Dendritic cell treated with granulocyte-macrophage colony-stimulating factor and Interleukin-4, amounts not matched to agents 40 ng/mL and 50 ng/mL, for 4 days (primary cell): ENCODE results near the gene PCMTD2.
"Not testable (repeated sequence)": the region's sequence is repeated elsewhere in the genome, so short reads cannot be mapped to it uniquely, and the experiment has no call there.

Experiments
- H3K27ac Mint-ChIP-seq: one replicate; pipeline ENCODE4 v1.8.0; 2022; ENCODE audit warnings: mild to moderate bottlenecking, mixed read lengths
- H3K27me3 Mint-ChIP-seq: one replicate; pipeline ENCODE4 v1.8.0; 2022; ENCODE audit warnings: mild to moderate bottlenecking, mixed read lengths
- H3K36me3 Mint-ChIP-seq: one replicate; pipeline ENCODE4 v1.8.0; 2022; ENCODE audit warnings: low read depth, mixed read lengths
- H3K4me1 Mint-ChIP-seq: one replicate; pipeline ENCODE4 v1.8.0; 2022; ENCODE audit warnings: low read depth, mixed read lengths
- H3K4me3 Mint-ChIP-seq: one replicate; pipeline ENCODE4 v1.8.0; 2022; ENCODE audit warnings: mild to moderate bottlenecking, moderate library complexity, mixed read lengths
- H3K9me3 Mint-ChIP-seq: one replicate; pipeline ENCODE4 v1.8.0; 2022; ENCODE audit warnings: mixed read lengths
- intact Hi-C: fragments of 100-400 bp; cut with micrococcal nuclease; formaldehyde crosslinking; loops from one replicate; pipeline ENCODE4 v1.15.0; 2022

PCMTD2 gene

GRCh38 chr20:64315381-64315780 is 59.8 kb downstream of the PCMTD2 start:
- H3K9me3 Mint-ChIP-seq, intact Hi-C loops, H3K27ac Mint-ChIP-seq, H3K36me3 Mint-ChIP-seq, H3K4me1 Mint-ChIP-seq, H3K4me3 Mint-ChIP-seq: not testable (repeated sequence)
- peaks cover 42% of the 10 kb centered on the region for H3K27me3 Mint-ChIP-seq

DNA sequence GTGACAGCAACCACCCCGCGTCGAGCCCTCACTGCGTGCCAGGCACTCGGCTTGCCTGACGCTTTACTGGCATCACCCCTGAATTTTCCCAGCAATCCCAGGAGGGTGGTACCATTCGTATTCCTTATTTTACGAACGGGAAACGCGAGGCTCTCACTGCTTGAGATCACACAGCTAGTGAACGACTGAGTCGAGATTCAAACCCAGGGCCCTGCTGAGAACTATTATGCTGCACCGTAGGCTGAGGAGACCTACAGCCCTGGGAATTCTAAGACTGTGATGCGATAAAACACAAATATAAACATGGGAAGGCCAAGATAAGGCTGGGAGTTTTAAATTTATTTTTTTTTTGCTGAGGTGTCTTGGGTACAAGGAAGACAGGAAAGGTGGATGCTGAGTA is 60.3 kb downstream of the PCMTD2 start:
- H3K27ac Mint-ChIP-seq, H3K36me3 Mint-ChIP-seq, H3K4me3 Mint-ChIP-seq, H3K9me3 Mint-ChIP-seq, H3K4me1 Mint-ChIP-seq, intact Hi-C loops: not testable (repeated sequence)
- H3K27me3 Mint-ChIP-seq, result peaks cover 42% of the 10 kb centered on the region

DNA sequence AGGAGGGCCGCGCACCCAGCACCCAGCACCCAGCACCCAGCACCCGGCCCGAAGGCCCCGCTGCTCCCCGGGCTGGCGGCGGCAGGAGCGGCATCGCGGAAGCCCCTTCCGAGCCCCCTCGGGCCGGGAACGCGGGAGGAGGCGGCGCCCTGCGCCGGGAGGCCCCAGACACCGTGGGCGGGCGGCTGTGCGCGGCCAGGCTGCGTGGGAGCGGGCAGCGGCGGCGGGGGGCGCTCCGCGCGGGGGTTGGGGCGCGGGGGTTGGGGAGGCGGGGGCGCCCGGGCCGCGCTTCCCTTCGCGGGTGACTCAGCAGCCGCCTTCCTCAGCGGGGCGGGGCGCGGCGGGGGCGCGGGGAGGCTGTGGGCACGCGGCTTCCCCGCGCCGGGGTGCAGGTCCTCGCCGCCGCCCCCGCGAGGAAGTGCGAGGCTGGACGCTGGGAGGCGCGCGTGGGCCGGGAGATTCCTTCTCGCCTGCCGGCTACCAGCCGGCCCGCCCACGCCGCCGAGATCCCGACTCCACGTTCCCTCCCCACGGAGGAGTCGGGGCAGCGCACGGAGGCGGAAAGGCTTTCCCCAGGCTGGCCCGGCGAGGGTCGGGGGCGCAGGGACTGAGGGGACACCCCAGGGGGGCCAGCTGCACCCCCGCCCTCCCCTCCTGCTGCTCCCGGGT is 61.0 kb downstream of the PCMTD2 start:
- H3K4me3 Mint-ChIP-seq, H3K27ac Mint-ChIP-seq, intact Hi-C loops, H3K4me1 Mint-ChIP-seq, H3K36me3 Mint-ChIP-seq, H3K9me3 Mint-ChIP-seq: not testable (repeated sequence)
- peaks cover 43% of the 10 kb centered on the region for H3K27me3 Mint-ChIP-seq

DNA sequence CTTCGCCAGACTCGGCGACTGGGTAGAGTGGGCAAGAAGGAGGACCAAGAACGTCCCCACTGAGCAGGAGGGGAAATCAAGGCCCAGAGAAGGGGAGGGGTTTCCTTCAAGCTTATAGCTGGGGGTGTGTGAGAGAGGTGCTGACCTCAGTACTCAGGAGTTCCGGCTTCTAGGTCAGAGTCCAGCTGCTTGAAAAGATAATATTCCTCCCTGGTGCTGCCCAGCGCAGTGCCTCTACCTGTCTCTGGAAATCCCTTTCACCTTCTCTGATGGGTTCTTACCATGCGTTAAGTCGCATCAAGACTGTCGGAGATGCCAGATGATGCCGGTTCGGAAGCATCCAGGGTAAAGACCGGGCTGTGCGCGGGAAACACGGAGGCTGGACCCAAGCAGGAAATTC is 61.8 kb downstream of the PCMTD2 start:
- H3K4me1 Mint-ChIP-seq, H3K4me3 Mint-ChIP-seq, H3K9me3 Mint-ChIP-seq, H3K27ac Mint-ChIP-seq, H3K36me3 Mint-ChIP-seq, intact Hi-C loops: not testable (repeated sequence)
- peaks cover 44% of the 10 kb centered on the region for H3K27me3 Mint-ChIP-seq

DNA sequence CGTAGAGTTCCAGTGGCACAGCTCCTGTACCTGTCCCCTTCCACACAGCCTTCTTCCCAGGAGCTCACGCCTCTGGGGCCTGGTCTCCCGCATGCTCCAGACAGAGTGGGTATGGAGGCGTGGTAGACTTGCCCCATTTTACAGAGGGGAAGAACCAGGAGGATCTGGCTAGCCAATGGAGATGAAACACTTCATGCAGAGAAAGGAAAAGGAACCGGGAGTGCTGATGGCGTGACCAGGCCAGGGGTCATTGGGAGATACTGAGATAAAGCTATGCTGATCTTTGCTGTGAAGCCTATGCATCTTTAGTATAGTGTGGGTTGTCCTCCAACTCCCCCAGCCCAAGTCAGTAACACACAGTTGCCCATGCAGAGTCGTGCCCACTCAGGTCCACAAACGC is 62.5 kb downstream of the PCMTD2 start:
- peaks cover 46% of the 10 kb centered on the region for H3K27me3 Mint-ChIP-seq
- H3K4me3 Mint-ChIP-seq, H3K27ac Mint-ChIP-seq, H3K4me1 Mint-ChIP-seq, intact Hi-C loops, H3K9me3 Mint-ChIP-seq, H3K36me3 Mint-ChIP-seq: not testable (repeated sequence)

GRCh38 chr20:64322031-64322789 is 66.7 kb downstream of the PCMTD2 start:
- H3K27me3 Mint-ChIP-seq, result peaks cover 53% of the 10 kb centered on the region
- H3K27ac Mint-ChIP-seq, H3K4me1 Mint-ChIP-seq, H3K36me3 Mint-ChIP-seq, intact Hi-C loops, H3K4me3 Mint-ChIP-seq, H3K9me3 Mint-ChIP-seq: not testable (repeated sequence)
